ENCODE data around the gene CCDC198. TPM values are rescaled to one million over a fixed set of nuclear protein-coding genes. Genes with fewer than 3 reads are reported as not detected.
A peak's percentile ranks its signal among the peaks of the same experiment; 100 is the strongest.

The CCDC198 gene
- total RNA-seq, 4 donors from 2014 or later, result not detected

- intact Hi-C loops (cut with DNase I), result no loop called here
- peak; percentile 46 to 66 for DNase-seq
- H3K4me3 ChIP-seq (replicated peaks in 1 of 3), result no peak overlapping the region
- no peaks in the 10 kb centered on the region for H3K9me3 ChIP-seq
- 30 to 41% methylated on average over 2 of the region's 2 CpGs for WGBS, 2 donors
- no peak overlapping the region for H3K27ac ChIP-seq
- no peaks in the 10 kb centered on the region for H3K36me3 ChIP-seq
- no peaks in the 10 kb centered on the region for H3K27me3 ChIP-seq
- H3K4me1 ChIP-seq, result peaks cover 13 to 14% of the 10 kb centered on the region in 2 donors
- peak in 1 of 6 experiments; percentile 16 for TF ChIP-seq CTCF (IDR thresholded peaks at IDR 0.05)
- no peak for TF ChIP-seq POLR2A (IDR thresholded peaks at IDR 0.05)
Observed at GRCh38 chr14:57478050-57478449, 15.6 kb downstream of the CCDC198 start.

DNA sequence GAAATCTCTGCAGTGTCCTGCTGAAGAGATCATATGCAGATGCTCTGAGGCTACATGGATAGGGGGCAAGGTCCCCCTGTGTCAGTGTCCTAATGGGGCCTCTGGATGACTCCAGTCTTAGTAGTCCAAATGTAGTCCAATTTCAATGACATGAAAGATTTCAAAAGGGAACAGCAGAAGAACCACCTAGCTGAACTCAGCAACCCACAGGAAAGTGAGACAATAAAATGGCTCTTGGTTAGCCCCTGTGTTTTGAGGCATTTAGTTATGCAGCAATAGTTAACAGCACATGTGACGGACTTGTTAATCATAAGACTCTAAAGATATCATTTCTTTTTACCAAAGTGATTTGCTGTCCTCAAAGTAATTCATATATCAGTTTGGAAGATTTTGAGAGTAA, 22.7 kb downstream of the CCDC198 start:
- 96 to 100% methylated on average over 1 of the region's 1 CpG for WGBS, 2 donors

DNA sequence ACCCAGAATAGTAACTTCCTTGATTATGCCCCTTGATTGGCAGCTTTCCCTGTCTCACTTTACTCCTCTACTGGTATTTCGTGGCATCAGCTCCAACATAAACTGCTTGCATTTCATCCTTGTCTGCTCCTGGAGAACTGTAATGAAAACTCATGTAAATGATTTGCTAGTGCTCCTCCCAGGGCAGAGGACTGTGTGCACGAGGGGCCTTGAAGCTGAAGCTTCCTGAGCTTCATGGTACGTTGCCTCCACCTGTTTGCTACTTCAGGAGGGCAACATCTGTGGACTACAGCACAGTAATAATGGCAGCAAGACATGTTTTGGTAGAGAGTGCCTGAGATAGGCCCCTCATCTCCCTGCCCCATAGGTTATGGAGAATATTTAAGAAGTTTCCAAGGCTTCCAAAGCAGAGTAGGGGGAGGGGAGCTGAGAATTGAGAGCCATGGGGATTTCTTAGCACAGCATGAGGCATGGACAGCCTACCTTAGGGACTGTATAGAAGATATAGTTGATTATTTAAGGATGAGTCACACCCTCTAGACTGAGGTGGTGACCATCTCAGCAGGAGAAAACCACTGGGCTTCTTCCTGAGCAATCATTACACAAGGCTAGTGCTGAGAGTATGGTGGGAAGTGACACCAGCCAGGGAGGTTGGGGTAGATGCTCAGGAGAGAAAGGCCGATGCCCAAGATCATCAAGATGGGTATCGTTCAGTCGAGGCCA, 29.5 kb downstream of the CCDC198 start:
- Histone ChIP-seq H3K27ac (no peak overlapping the region), H3K4me1 (no peaks in the 10 kb centered on the region), H3K4me3 (replicated peaks in 1 of 3) (no peak overlapping the region), H3K36me3 (no peaks in the 10 kb centered on the region), H3K27me3 (no peaks in the 10 kb centered on the region), H3K9me3 (no peaks in the 10 kb centered on the region)
- no peak for TF ChIP-seq CTCF (IDR thresholded peaks at IDR 0.05)
- no peak for TF ChIP-seq POLR2A (IDR thresholded peaks at IDR 0.05)
- WGBS, 2 donors, result 77 to 81% methylated on average over 6 of the region's 6 CpGs
- intact Hi-C loops (cut with DNase I), result no loop called here
- DNase-seq, result no peak

More for the DNA sequence above, 22.7 kb downstream of the CCDC198 start:
- Histone ChIP-seq H3K4me3 (replicated peaks in 1 of 3) (no peak overlapping the region), H3K27me3 (no peaks in the 10 kb centered on the region), H3K36me3 (no peaks in the 10 kb centered on the region), H3K27ac (no peak overlapping the region), H3K4me1 (no peaks in the 10 kb centered on the region), H3K9me3 (no peaks in the 10 kb centered on the region)
- no peak for TF ChIP-seq POLR2A (IDR thresholded peaks at IDR 0.05)
- no peak for TF ChIP-seq CTCF (IDR thresholded peaks at IDR 0.05)
- no peak for DNase-seq
- intact Hi-C loops (cut with DNase I), result no loop called here

- intact Hi-C loops (cut with DNase I), result no loop called here
- no peaks in the 10 kb centered on the region for H3K4me1 ChIP-seq
- DNase-seq, result no peak
- H3K27me3 ChIP-seq, result no peaks in the 10 kb centered on the region
- H3K4me3 ChIP-seq (replicated peaks in 1 of 3), result no peak overlapping the region
- TF ChIP-seq POLR2A (IDR thresholded peaks at IDR 0.05), result no peak
- no peak for TF ChIP-seq CTCF (IDR thresholded peaks at IDR 0.05)
- H3K9me3 ChIP-seq, result no peaks in the 10 kb centered on the region
- 88 to 92% methylated on average over 3 of the region's 3 CpGs for WGBS, 2 donors
- no peaks in the 10 kb centered on the region for H3K36me3 ChIP-seq
- H3K27ac ChIP-seq, result no peak overlapping the region
Observed at GRCh38 chr14:57462551-57462950, 31.1 kb downstream of the CCDC198 start.

DNA sequence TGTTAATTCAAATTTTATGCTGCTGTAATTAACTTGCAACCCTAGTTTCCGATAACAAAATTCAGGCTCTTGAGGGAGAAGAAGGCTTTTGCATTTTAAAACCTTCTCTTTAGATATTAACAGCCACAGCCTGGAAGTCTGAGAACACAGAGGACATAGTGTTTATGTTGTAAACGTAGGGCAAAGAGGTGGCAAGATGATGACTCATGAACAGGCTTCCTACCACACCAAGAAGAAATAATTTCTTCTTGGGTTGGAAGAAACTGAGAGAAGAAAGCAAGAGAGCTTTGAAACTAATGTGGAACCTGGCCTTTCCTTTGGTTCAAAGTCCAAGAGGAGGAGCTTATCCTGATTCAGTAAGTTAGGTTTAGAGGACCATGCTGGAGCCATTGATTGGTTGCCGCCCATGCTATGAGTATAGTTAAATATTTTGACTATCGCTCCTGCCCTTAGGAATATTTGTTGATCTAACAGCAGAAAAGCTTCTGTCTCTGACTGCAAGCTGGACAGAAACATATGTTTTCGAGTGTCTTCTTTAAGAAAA, 31.8 kb downstream of the CCDC198 start:
- Histone ChIP-seq H3K4me1 (no peaks in the 10 kb centered on the region), H3K36me3 (no peaks in the 10 kb centered on the region), H3K9me3 (no peaks in the 10 kb centered on the region), H3K27me3 (no peaks in the 10 kb centered on the region), H3K4me3 (replicated peaks in 1 of 3) (no peak overlapping the region), H3K27ac (no peak overlapping the region)
- 79 to 86% methylated on average over 5 of the region's 5 CpGs for WGBS, 2 donors
- no peak for DNase-seq
- TF ChIP-seq POLR2A (IDR thresholded peaks at IDR 0.05), result no peak
- TF ChIP-seq CTCF (IDR thresholded peaks at IDR 0.05), result no peak
- intact Hi-C loops (cut with DNase I), result no loop called here

Measured in thyroid gland (tissue), 4 donors.